Measurements from ENCODE around the gene COPA. TPM values are rescaled to one million over a fixed set of nuclear protein-coding genes. Genes with fewer than 3 reads are reported as not detected.

The COPA gene
- total and polyA plus RNA-seq, 2 donors (not counting 3 experiments of a cell fraction or from before 2014, with no cell fraction given) = 127 to 185 TPM

DNA sequence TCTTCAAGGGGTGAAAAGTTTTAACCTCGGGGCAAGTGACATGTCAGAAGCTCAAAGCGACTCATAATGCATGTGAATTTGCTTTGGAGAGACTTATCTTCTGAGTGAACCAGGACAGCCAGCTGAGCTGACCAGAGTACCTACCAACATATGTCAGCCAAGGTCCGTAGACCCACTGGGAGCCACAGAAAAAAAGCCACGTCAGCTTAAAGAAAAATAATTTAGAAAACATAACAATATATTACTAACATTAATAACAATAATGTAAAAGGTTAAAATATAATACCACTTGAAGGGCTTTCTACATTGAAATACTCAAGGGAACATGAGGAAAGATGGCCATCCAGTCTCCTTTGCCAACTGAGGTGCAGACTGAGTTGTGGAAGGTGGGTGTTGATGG lies 65.1 kb downstream of the COPA start:
- Histone ChIP-seq H3K27me3 (ENCODE audit: control insufficient read depth in 2 of 2, insufficient read depth in 2 of 2, low read length in 2 of 2) (no peaks in the 10 kb centered on the region), H3K79me2 (ENCODE audit: control insufficient read depth, insufficient read depth, low read length) (peaks cover under 1% of the 10 kb centered on the region), H3K4me2 (ENCODE audit: insufficient read depth, low read length) (no peak overlapping the region), H3K4me3 (replicated peaks in 1 of 3; ENCODE audit: insufficient read depth in 1 of 3, low read depth in 1 of 3, low read length in 3 of 3) (no peak overlapping the region), H3K9ac (replicated peaks; ENCODE audit: extremely low read depth, insufficient read depth, low read length) (no peak overlapping the region), H3K9me1 (replicated peaks; ENCODE audit: control insufficient read depth, extremely low read depth, insufficient read depth, low read length) (no peaks in the 10 kb centered on the region), H2AFZ (ENCODE audit: low read depth, low read length) (no peak overlapping the region), H3K27ac (ENCODE audit: insufficient read depth, low read depth, low read length) (no peak overlapping the region), H3K36me3 (ENCODE audit: control insufficient read depth in 2 of 2, extremely low read depth in 1 of 2, insufficient read depth in 2 of 2, low read length in 2 of 2) (peaks cover 34% of the 10 kb centered on the region in 2 experiments), H4K20me1 (replicated peaks; ENCODE audit: control insufficient read depth, extremely low read depth, insufficient read depth, low read length) (no peaks in the 10 kb centered on the region), H3K9me3 (replicated peaks; ENCODE audit: control insufficient read depth, insufficient read depth, low read length) (no peaks in the 10 kb centered on the region), H3K4me1 (ENCODE audit: control insufficient read depth, extremely low read depth, insufficient read depth, low read length) (no peaks in the 10 kb centered on the region)
- BruUV-seq (replicated peaks) = no TSS peak
- FAIRE-seq (no peak), DNase-seq (ENCODE audit: low read depth, low spot score) (no peak)
- intact Hi-C loops (cut with micrococcal nuclease) = no loop called here
- ChIA-PET CTCF (interaction anchor here (1.0 to 3.2 kb wide), 4 partner anchors 12 to 85 kb away, joined by 3 to 11 read pairs (median 6); no protein-coding TSS in a partner anchor), POLR2A (no interaction called here)
- TF ChIP-seq POLR2A (IDR thresholded peaks at IDR 0.05; ENCODE audit: low read depth, low read length) (no peak), EZH2 (IDR thresholded peaks at IDR 0.05; ENCODE audit: borderline replicate concordance, low read depth, low read length, severe bottlenecking) (no peak), GATA2 (IDR thresholded peaks at IDR 0.05; ENCODE audit: insufficient read depth, insufficient read length, low read depth, low read length) (no peak), FOS (IDR thresholded peaks at IDR 0.05; ENCODE audit: borderline replicate concordance, insufficient read depth, low read length) (no peak), MAX (IDR thresholded peaks at IDR 0.05; ENCODE audit: insufficient read depth, insufficient read length) (no peak), CTCF (IDR thresholded peaks at IDR 0.05; ENCODE audit: extremely low read depth in 1 of 2, insufficient read depth in 1 of 2, low read depth in 1 of 2, low read length in 2 of 2) (no peak), MYC (IDR thresholded peaks at IDR 0.05; ENCODE audit: low read depth, low read length) (no peak), JUN (IDR thresholded peaks at IDR 0.05; ENCODE audit: borderline replicate concordance, insufficient read depth, insufficient read length, low read depth) (no peak), POLR2AphosphoS5 (IDR thresholded peaks at IDR 0.05; ENCODE audit: insufficient read depth, low read depth, low read length) (no peak)
- dilution Hi-C loops (cut with MboI; ENCODE audit: extremely low pct_ligation_motif_present, low sequenced_read_pairs) = no loop called here

Measured in endothelial cell of umbilical vein (primary cell).